ENCODE data around the gene KRT2. TPM values are rescaled to one million over a fixed set of nuclear protein-coding genes. Genes with fewer than 3 reads are reported as not detected.

Gene KRT2
- total and polyA plus RNA-seq, 10 donors, result 0.07 to 0.52 (median 0.34) TPM; not detected in 4

DNA sequence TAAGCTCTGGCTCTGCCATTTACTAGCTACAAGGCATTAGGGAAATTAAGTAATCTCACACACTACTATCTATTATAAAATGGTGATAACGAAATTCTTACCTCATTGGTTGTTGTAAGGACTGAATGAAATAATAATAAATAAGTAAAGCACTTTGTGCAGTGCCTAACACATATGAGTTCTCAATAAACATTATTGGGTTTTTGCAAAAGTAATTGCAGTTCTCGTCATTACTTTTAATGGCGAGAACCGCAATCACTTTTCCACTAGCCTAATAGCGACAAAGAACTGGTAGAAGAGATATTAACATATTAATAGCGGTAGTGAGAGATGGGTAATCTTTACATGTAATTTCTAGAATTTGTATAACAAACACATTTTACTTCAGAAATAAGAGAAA is 42.1 kb upstream of the KRT2 start:
- Histone ChIP-seq H3K4me3 (no peak overlapping the region), H3K36me3 (no peaks in the 10 kb centered on the region), H3K27ac (no peak overlapping the region), H3K9me3 (no peaks in the 10 kb centered on the region), H3K4me1 (peaks cover 0 to 21% (median 11%) of the 10 kb centered on the region in 6 donors), H3K27me3 (replicated peaks in 1 of 7) (peaks cover 0 to 59% (median 8%) of the 10 kb centered on the region in 7 donors)
- 83 to 92% (median 89%) methylated on average over 6 of the region's 6 CpGs for WGBS, 5 donors
- DNase-seq, result no peak
- intact Hi-C loops (cut with DNase I; ENCODE audit: low total_unique reads), result no loop called here
- TF ChIP-seq POLR2AphosphoS5 (IDR thresholded peaks at IDR 0.05), result no peak
- TF ChIP-seq, protein P1, sequence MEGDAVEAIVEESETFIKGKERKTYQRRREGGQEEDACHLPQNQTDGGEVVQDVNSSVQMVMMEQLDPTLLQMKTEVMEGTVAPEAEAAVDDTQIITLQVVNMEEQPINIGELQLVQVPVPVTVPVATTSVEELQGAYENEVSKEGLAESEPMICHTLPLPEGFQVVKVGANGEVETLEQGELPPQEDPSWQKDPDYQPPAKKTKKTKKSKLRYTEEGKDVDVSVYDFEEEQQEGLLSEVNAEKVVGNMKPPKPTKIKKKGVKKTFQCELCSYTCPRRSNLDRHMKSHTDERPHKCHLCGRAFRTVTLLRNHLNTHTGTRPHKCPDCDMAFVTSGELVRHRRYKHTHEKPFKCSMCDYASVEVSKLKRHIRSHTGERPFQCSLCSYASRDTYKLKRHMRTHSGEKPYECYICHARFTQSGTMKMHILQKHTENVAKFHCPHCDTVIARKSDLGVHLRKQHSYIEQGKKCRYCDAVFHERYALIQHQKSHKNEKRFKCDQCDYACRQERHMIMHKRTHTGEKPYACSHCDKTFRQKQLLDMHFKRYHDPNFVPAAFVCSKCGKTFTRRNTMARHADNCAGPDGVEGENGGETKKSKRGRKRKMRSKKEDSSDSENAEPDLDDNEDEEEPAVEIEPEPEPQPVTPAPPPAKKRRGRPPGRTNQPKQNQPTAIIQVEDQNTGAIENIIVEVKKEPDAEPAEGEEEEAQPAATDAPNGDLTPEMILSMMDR (IDR thresholded peaks at IDR 0.05 in 8 of 11, conservative IDR thresholded peaks at IDR 0.05 in 3 of 11), result no peak
- TF ChIP-seq POLR2A (IDR thresholded peaks at IDR 0.05), result no peak

- no peak overlapping the region for H3K4me3 ChIP-seq
- H3K27ac ChIP-seq, result no peak overlapping the region
- TF ChIP-seq POLR2A (IDR thresholded peaks at IDR 0.05), result no peak
- no peak for DNase-seq
- WGBS, 5 donors, result 62 to 80% (median 64%) methylated on average over 5 of the region's 5 CpGs
- no peaks in the 10 kb centered on the region for H3K36me3 ChIP-seq
- peaks cover 0 to 21% (median 11%) of the 10 kb centered on the region in 6 donors for H3K4me1 ChIP-seq
- H3K27me3 ChIP-seq (replicated peaks in 1 of 7), result peaks cover 0 to 62% (median 8%) of the 10 kb centered on the region in 7 donors
- no peaks in the 10 kb centered on the region for H3K9me3 ChIP-seq
- intact Hi-C loops (cut with DNase I; ENCODE audit: low total_unique reads), result no loop called here
Observed at GRCh38 chr12:52693261-52693660, 41.2 kb upstream of the KRT2 start.

DNA sequence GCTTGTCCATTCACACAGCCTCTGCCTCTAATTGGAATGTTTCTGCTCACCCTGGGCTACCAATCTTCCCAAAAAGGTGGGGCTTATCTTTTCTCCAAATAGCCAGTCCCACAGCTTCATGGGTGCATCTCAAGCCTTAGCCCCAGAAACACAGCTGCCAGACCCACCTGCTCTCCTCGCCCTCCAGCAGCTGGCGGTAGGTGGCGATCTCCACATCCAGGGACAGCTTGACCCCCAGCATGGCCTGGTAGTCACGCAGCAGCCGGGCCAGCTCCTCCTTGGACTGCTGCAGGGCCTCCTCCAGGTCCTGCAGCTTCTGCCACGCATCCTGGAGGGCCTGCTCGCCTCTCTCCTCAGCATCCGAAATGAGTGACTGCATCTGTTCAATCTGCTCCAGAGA is 40.2 kb upstream of the KRT2 start:
- DNase-seq, result no peak
- intact Hi-C loops (cut with DNase I; ENCODE audit: low total_unique reads), result no loop called here
- Histone ChIP-seq H3K27me3 (replicated peaks in 1 of 7) (peaks cover 0 to 67% (median 8%) of the 10 kb centered on the region in 7 donors), H3K36me3 (no peaks in the 10 kb centered on the region), H3K4me3 (no peak overlapping the region), H3K27ac (no peak overlapping the region), H3K4me1 (peaks cover 0 to 21% (median 11%) of the 10 kb centered on the region in 6 donors), H3K9me3 (no peaks in the 10 kb centered on the region)
- TF ChIP-seq, protein P1 (IDR thresholded peaks at IDR 0.05 in 8 of 11, conservative IDR thresholded peaks at IDR 0.05 in 3 of 11), result no peak
- TF ChIP-seq POLR2AphosphoS5 (IDR thresholded peaks at IDR 0.05) (no peak), POLR2A (IDR thresholded peaks at IDR 0.05) (no peak)
- 77 to 91% (median 84%) methylated on average over 7 to 8 of the region's 8 CpGs for WGBS, 5 donors

DNA sequence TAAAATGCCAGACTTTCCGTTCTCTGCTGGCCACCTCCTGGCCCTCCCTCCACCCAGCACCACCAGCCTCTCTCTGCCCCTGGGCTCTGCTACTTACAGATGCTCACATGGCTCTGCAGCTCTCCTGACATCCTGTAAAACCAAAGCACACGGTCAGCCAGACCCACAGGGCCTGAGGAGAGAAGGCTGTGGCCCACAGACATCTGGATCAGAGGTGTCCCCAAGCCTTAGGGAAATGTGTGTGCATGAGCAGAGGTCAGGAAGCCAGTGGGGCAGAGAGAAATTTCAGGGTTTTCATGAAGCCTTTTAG is 39.8 kb upstream of the KRT2 start:
- TF ChIP-seq, protein P1 (IDR thresholded peaks at IDR 0.05 in 8 of 11, conservative IDR thresholded peaks at IDR 0.05 in 3 of 11), result no peak
- no peak for TF ChIP-seq POLR2A (IDR thresholded peaks at IDR 0.05)
- TF ChIP-seq POLR2AphosphoS5 (IDR thresholded peaks at IDR 0.05), result no peak
- no peaks in the 10 kb centered on the region for H3K36me3 ChIP-seq
- no peak for DNase-seq
- no peaks in the 10 kb centered on the region for H3K9me3 ChIP-seq
- peak overlapping the region in 1 of 8 donors; percentile 68 for H3K4me3 ChIP-seq
- no peak overlapping the region for H3K27ac ChIP-seq
- WGBS, 5 donors, result 65 to 75% (median 74%) methylated on average over 2 of the region's 2 CpGs
- peaks cover 0 to 21% (median 11%) of the 10 kb centered on the region in 6 donors for H3K4me1 ChIP-seq
- intact Hi-C loops (cut with DNase I; ENCODE audit: low total_unique reads), result no loop called here
- H3K27me3 ChIP-seq (replicated peaks in 1 of 7), result peaks cover 0 to 70% (median 8%) of the 10 kb centered on the region in 7 donors

Data from spleen (tissue), 11 donors.